Erythroblast (primary cell): ENCODE data around the gene GPHN.

Experiments used
- GATA1 ChIP-seq: IDR thresholded peaks from 2 replicates; pipeline ENCODE4 v1.6.1; 2011; ENCODE audit warnings: low read depth, mild to moderate bottlenecking, control low read depth, low read length, moderate library complexity
- POLR2A ChIP-seq: IDR thresholded peaks from 2 replicates; pipeline ENCODE4 v1.6.1; 2011; ENCODE audit warnings: mild to moderate bottlenecking, low read length

GRCh38 chr14:66606826-66607225 lies 98.9 kb downstream of the GPHN start:
- no peak for TF ChIP-seq POLR2A
- no peak for TF ChIP-seq GATA1
